GM23248 (cell line): ENCODE data around the gene NBEA. TPM values are rescaled to one million over a fixed set of nuclear protein-coding genes. Genes with fewer than 3 reads are reported as not detected.

Source experiments
- DNase-seq: peaks from one replicate; pipeline ENCODE4 v3.0.0-alpha.2; 2015
- H2AFZ ChIP-seq: fragments of 200-600 bp; sonication (generic); 2 replicates; pipeline ENCODE4 v1.6.1; 2016; ENCODE audit warnings: antibody characterized with exemption
- H3F3A ChIP-seq: fragments of 200-600 bp; sonication (generic); 2 replicates; pipeline ENCODE4 v1.6.1; 2016; ENCODE audit warnings: mild to moderate bottlenecking, antibody characterized with exemption, mixed run types; ENCODE audit not compliant: insufficient read depth
- H3K27ac ChIP-seq: fragments of 200-600 bp; sonication (generic); 2 replicates; pipeline ENCODE4 v1.5.1; 2016; ENCODE audit warnings: mild to moderate bottlenecking
- H3K27me3 ChIP-seq: fragments of 200-600 bp; sonication (generic); replicated peaks from 2 replicates; pipeline ENCODE4 v1.6.1; 2016; ENCODE audit warnings: mild to moderate bottlenecking; ENCODE audit not compliant: insufficient read depth
- H3K36me3 ChIP-seq: fragments of 200-600 bp; sonication (generic); 2 replicates; pipeline ENCODE4 v1.6.1; 2016; ENCODE audit warnings: low read depth, mild to moderate bottlenecking
- H3K4me1 ChIP-seq: fragments of 200-600 bp; sonication (generic); 2 replicates; pipeline ENCODE4 v1.6.1; 2016; ENCODE audit warnings: mild to moderate bottlenecking; ENCODE audit not compliant: insufficient read depth
- H3K4me2 ChIP-seq: fragments of 200-600 bp; sonication (generic); one replicate; pipeline ENCODE4 v1.6.1; 2016; ENCODE audit warnings: mild to moderate bottlenecking; ENCODE audit not compliant: unreplicated experiment
- H3K4me3 ChIP-seq: fragments of 200-600 bp; sonication (generic); 2 replicates; pipeline ENCODE4 v1.5.1; 2016; ENCODE audit warnings: mild to moderate bottlenecking
- H3K79me2 ChIP-seq: fragments of 200-600 bp; sonication (generic); 2 replicates; pipeline ENCODE4 v1.6.1; 2016; ENCODE audit warnings: mild to moderate bottlenecking; ENCODE audit not compliant: insufficient read depth
- H3K9ac ChIP-seq: fragments of 200-600 bp; sonication (generic); 2 replicates; pipeline ENCODE4 v1.6.1; 2016; ENCODE audit warnings: mild to moderate bottlenecking
- H3K9me2 ChIP-seq: fragments of 200-600 bp; sonication (generic); 2 replicates; pipeline ENCODE4 v1.6.1; 2016; ENCODE audit warnings: mixed run types, mild to moderate bottlenecking, moderate library complexity; ENCODE audit not compliant: insufficient read depth
- H3K9me3 ChIP-seq: fragments of 200-600 bp; sonication (generic); one replicate; pipeline ENCODE4 v1.6.1; 2017; ENCODE audit warnings: low read depth
- H4K20me1 ChIP-seq: fragments of 200-600 bp; sonication (generic); 2 replicates; pipeline ENCODE4 v1.6.0; 2016; ENCODE audit not compliant: insufficient read depth
- EZH2 ChIP-seq: fragments of 200-600 bp; sonication (generic); IDR thresholded peaks from 2 replicates; pipeline ENCODE4 v1.6.1; 2018; ENCODE audit warnings: antibody characterized with exemption, mild to moderate bottlenecking; ENCODE audit not compliant: insufficient read depth, poor library complexity, severe bottlenecking
- EZH2phosphoT487 ChIP-seq: fragments of 200-600 bp; sonication (generic); IDR thresholded peaks from 2 replicates; pipeline ENCODE4 v1.6.1; 2018; ENCODE audit warnings: antibody characterized with exemption, moderate library complexity, mild to moderate bottlenecking, low read depth; ENCODE audit not compliant: insufficient read depth
- WGBS, 2 experiments: methylation state at CpG; one replicate each; pipeline ENCODE4 v1.1.6; 2015 to 2017; ENCODE audit warnings: low lambda C conversion rate in 2 of 2, low coverage in 1 of 2; ENCODE audit errors: missing lambda C conversion rate in 2 of 2; 5-methylcytosine and 5-hydroxymethylcytosine counted together
- in situ Hi-C: fragments of 300-500 bp; cut with MboI; formaldehyde crosslinking; loops from 2 replicates; pipeline ENCODE4 v1.15.0; 2020
- polyA plus RNA-seq: library from polyadenylated mRNA; unstranded; fragments of >200 nt; fragmentation: Nextera tagmentation; extraction: Ambion mirVana; gene quantifications from 2 replicates; pipeline ENCODE4 v1.2.1, GENCODE V29; 2016
- total RNA-seq: library from RNA; depleted of rRNA; stranded (reverse); fragments of >200 nt; shearing (Covaris generic); gene quantifications from 2 replicates; pipeline ENCODE4 v1.2.3, GENCODE V29; 2014

NBEA gene
- total and polyA plus RNA-seq, 2 experiments from 2014 or later: 1.9 to 3.7 TPM

DNA sequence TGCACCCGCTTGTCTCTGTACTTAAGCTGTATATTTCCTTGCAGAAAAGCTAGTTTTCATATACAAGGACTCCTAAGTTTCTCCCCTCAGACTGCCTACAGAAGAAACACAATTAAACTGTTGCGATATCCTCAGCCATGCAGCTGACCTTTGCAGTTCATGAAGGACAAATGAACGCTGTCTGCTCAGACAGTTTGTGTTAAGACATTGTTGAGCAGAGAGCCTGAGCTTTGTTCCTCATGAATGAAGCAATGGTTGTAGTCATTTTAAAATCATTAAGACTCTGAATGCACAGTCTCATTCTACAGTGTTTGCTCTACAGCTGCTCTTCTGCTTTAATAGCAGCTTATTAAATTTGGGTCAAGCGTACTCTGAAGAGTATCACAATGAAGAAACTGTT is 557.6 kb downstream of the NBEA start:
- Histone ChIP-seq H3K9me2 (no peaks in the 10 kb centered on the region), H3K27ac (no peak overlapping the region), H3K79me2 (no peaks in the 10 kb centered on the region), H3K4me1 (no peaks in the 10 kb centered on the region), H3K9me3 (no peaks in the 10 kb centered on the region), H3K27me3 (no peaks in the 10 kb centered on the region), H3K9ac (no peak overlapping the region), H3K36me3 (no peaks in the 10 kb centered on the region), H3F3A (no peaks in the 10 kb centered on the region), H3K4me2 (no peak overlapping the region), H2AFZ (no peak overlapping the region), H4K20me1 (no peaks in the 10 kb centered on the region), H3K4me3 (no peak overlapping the region)
- DNase-seq: no peak
- 90 to 96% methylated on average over 4 of the region's 4 CpGs for WGBS, 2 experiments
- in situ Hi-C loops: no loop called here
- TF ChIP-seq EZH2 (no peak), EZH2phosphoT487 (no peak)

DNA sequence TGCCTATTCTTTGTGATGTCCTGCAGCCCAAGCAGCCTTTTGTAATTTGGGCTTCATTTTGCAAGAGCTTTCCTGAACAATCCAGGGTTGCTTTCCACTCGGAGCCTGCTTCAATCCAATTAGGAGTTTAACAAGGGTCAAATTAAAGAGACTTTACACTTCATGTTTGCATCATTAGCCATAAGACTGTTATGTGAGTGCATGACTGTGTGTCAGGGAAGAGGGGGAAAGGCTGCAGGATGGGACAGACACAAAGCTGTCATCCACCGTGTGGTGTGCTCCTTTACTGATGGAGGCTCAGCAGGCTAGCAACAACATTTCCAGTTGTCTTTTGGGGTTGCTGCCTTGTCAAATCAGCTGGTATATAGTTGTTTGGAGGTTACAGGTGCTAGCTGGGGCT is 558.1 kb downstream of the NBEA start:
- H3K4me1 ChIP-seq: no peaks in the 10 kb centered on the region
- no peaks in the 10 kb centered on the region for H3K9me2 ChIP-seq
- no peaks in the 10 kb centered on the region for H4K20me1 ChIP-seq
- no peaks in the 10 kb centered on the region for H3K36me3 ChIP-seq
- no peaks in the 10 kb centered on the region for H3K79me2 ChIP-seq
- no peak for DNase-seq
- TF ChIP-seq EZH2phosphoT487: no peak
- no peak for TF ChIP-seq EZH2
- H3K4me3 ChIP-seq: no peak overlapping the region
- H3K27ac ChIP-seq: no peak overlapping the region
- H3K9ac ChIP-seq: no peak overlapping the region
- no peaks in the 10 kb centered on the region for H3K9me3 ChIP-seq
- in situ Hi-C loops: no loop called here
- no peak overlapping the region for H2AFZ ChIP-seq
- H3K27me3 ChIP-seq: no peaks in the 10 kb centered on the region
- no peak overlapping the region for H3K4me2 ChIP-seq
- WGBS, 2 experiments: 75 to 76% methylated on average over 2 of the region's 2 CpGs
- H3F3A ChIP-seq: no peaks in the 10 kb centered on the region

- Histone ChIP-seq H3K36me3 (no peaks in the 10 kb centered on the region), H3K4me1 (no peaks in the 10 kb centered on the region), H3K4me3 (no peak overlapping the region), H3K9me2 (no peaks in the 10 kb centered on the region), H3K9me3 (no peaks in the 10 kb centered on the region), H3F3A (no peaks in the 10 kb centered on the region), H4K20me1 (no peaks in the 10 kb centered on the region), H3K27me3 (no peaks in the 10 kb centered on the region), H3K79me2 (no peaks in the 10 kb centered on the region), H3K4me2 (no peak overlapping the region), H2AFZ (no peak overlapping the region), H3K9ac (no peak overlapping the region), H3K27ac (no peak overlapping the region)
- TF ChIP-seq EZH2phosphoT487 (no peak), EZH2 (no peak)
- in situ Hi-C loops: no loop called here
- no peak for DNase-seq
- WGBS, 2 experiments: 64 to 67% methylated on average over 6 of the region's 6 CpGs
Measured at GRCh38 chr13:35501661-35502235, 559.7 kb downstream of the NBEA start.

DNA sequence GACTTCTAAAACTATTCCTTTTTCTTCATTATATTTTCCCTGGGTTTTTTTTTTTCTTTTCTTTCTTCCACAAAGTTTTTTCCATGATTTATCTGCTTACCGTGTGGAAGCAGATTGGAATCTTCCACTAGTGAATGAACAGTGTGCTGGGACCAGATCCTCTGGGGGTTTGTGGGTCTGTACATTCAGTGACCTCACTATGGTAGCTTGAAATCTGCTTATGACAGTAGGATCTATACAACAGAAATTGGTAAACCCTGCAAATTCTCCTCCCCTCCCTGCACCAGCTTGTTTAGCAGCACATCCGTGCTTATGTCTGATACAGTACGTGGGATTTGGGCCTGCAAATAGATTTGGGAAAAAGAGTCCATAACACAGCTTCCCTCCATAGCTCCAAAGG is 560.4 kb downstream of the NBEA start:
- no peaks in the 10 kb centered on the region for H3K27me3 ChIP-seq
- H3K9ac ChIP-seq: no peak overlapping the region
- no peaks in the 10 kb centered on the region for H3K4me1 ChIP-seq
- no peaks in the 10 kb centered on the region for H3K79me2 ChIP-seq
- no peak overlapping the region for H3K4me3 ChIP-seq
- WGBS, 2 experiments: 66 to 67% methylated on average over 3 of the region's 3 CpGs
- H3K27ac ChIP-seq: no peak overlapping the region
- TF ChIP-seq EZH2 (no peak), EZH2phosphoT487 (no peak)
- H3K4me2 ChIP-seq: no peak overlapping the region
- no peak for DNase-seq
- H3F3A ChIP-seq: no peaks in the 10 kb centered on the region
- no peaks in the 10 kb centered on the region for H3K9me3 ChIP-seq
- H2AFZ ChIP-seq: no peak overlapping the region
- in situ Hi-C loops: no loop called here
- no peaks in the 10 kb centered on the region for H3K9me2 ChIP-seq
- H4K20me1 ChIP-seq: no peaks in the 10 kb centered on the region
- H3K36me3 ChIP-seq: no peaks in the 10 kb centered on the region
